Sciatic nerve (tissue), 2 donors: Measurements from ENCODE around the gene SLC2A1. TPM values are rescaled to one million over a fixed set of nuclear protein-coding genes. Genes with fewer than 3 reads are reported as not detected.

ENCODE experiments used
- ATAC-seq: fragments of 200-7000 bp; cut with Tn5 transposase; one replicate; pipeline ENCODE4 v1.9.1; 2020; ENCODE audit warnings: mild to moderate bottlenecking, moderate library complexity
- DNase-seq: peaks from one replicate; pipeline ENCODE4 v3.0.0-alpha.2; 2020; ENCODE audit warnings: low spot score
- intact Hi-C: fragments of 100-400 bp; cut with DNase I; formaldehyde crosslinking; loops from one replicate; pipeline ENCODE4 v1.14.2; 2022
- total RNA-seq: library from RNA; stranded (reverse); fragmentation: NEBNext Ultra II Directional; extraction: Animal tissue kit (Norgen Biotek cat#: 25700); gene quantifications from one replicate; pipeline ENCODE4 v1.2.1, GENCODE V29; 2021
- donor health status: DM: no; HTN: no; CAD: no.
- donor health status: DM: no; HTN: no; CAD: no.

The SLC2A1 gene
- total RNA-seq, 1 donor from 2014 or later, result 968 TPM

GRCh38 chr1:42933610-42934491, 24.8 kb downstream of the SLC2A1 start:
- intact Hi-C loops, result no loop called here
- ATAC-seq (no peak), DNase-seq (peak; percentile 54)

DNA sequence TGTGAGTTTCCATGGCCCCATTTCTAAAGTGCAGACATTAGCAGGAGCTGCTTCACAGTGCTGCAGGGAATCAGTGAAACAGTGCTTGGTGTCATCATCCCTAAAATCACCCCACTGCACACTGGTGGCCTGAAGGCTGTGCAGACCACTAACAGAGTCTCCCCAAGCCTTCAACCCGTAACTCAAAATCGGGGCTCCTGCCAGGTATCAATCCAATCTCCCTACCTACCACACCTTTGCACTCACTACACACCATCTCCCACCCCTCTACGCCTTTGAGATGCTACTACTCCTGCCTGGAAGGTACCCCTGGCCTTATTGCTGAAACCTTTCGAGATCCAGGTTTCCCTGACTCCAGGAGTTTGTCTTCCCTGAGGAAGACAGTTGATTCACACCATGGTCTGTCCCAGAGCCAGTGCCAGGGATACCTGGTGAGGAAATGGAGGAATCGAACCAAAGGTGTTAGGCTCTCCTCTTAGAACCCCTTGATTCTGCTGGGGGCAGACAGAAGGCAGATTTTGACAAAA, 25.5 kb downstream of the SLC2A1 start:
- intact Hi-C loops, result no loop called here
- ATAC-seq (no peak), DNase-seq (peak; percentile 28)

GRCh38 chr1:42932442-42932941, 26.2 kb downstream of the SLC2A1 start:
- no peak for ATAC-seq
- peak; percentile 53 for DNase-seq
- intact Hi-C loops, result no loop called here

- ATAC-seq (peak; percentile 1), DNase-seq (peak; percentile 75)
- intact Hi-C loops, result no loop called here
Observed at GRCh38 chr1:42931911-42932422, 26.7 kb downstream of the SLC2A1 start.

DNA sequence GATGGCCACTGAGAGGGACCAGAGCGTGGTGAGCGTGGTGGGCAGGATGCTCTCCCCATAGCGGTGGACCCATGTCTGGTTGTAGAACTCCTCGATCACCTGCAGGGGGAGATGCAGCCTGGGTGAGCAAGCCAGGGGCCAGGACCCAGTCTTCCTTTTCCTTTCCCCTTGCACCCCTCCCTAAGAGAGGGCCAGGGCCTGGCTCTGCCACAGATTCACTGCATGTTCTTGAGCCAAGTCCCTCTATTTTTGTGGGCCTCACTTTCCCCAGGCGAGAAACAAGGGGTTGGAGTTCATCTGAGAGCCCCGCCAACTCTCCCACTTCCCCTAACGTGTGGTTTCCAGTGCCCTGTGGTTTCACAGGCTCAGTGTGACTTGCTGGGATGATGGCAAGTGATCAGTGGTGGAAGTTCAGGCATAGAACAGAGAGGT, 27.5 kb downstream of the SLC2A1 start:
- DNase-seq (peak; percentile 61), ATAC-seq (peak; percentile 16)
- intact Hi-C loops, result no loop called here

DNA sequence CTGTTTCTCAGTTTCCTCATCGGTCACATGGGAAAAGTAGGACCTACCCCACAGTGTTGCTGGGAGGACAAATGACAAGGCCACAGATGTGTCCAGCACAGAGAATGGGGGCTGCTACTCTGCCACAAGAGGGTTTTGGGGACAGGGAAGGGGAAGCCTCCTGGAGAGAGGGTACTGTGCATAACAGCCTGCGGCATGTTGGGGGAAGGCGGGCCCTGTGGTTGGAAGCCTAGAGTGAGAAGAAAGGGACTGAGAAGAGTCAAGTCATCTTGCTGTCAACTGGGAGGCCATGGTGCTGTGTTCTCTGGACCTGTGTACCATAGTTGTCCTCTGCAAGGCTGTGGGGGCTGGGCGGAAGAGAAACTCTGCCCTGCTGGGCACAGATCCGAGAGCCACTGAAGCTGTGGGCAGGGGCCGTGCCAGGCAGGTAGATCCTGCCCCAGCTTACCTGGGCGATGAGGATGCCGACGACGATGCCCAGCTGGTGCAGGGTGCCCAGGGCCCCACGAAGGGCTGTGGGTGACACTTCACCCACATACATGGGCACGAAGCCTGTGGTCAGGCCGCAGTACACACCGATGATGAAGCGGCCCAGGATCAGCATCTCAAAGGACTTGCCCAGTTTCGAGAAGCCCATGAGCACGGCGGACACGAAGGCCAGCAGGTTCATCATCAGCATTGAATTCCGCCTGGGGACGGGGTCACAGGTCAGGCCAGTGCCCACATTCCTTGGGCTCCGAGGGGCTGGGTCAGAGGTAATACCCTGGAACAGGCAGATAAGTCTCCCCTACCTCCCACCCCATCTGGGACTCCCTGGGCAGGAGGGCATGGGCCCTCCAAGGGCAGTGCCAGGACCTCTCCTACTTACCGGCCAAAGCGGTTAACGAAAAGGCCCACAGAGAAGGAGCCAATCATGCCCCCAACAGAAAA, 28.2 kb downstream of the SLC2A1 start:
- peak; percentile 61 for DNase-seq

GRCh38 chr1:42929434-42930177, 29.1 kb downstream of the SLC2A1 start:
- intact Hi-C loops, result no loop called here
- peak; percentile 58 for DNase-seq
- no peak for ATAC-seq

More for the DNA sequence above, 28.2 kb downstream of the SLC2A1 start:
- peak; percentile 0 for ATAC-seq
- intact Hi-C loops, result no loop called here

- intact Hi-C loops, result no loop called here
- ATAC-seq (no peak), DNase-seq (peak; percentile 57)
Observed at GRCh38 chr1:42928859-42929258, 29.8 kb downstream of the SLC2A1 start.

GRCh38 chr1:42927920-42928505, 30.7 kb downstream of the SLC2A1 start:
- ATAC-seq (no peak), DNase-seq (no peak)
- intact Hi-C loops, result no loop called here

DNA sequence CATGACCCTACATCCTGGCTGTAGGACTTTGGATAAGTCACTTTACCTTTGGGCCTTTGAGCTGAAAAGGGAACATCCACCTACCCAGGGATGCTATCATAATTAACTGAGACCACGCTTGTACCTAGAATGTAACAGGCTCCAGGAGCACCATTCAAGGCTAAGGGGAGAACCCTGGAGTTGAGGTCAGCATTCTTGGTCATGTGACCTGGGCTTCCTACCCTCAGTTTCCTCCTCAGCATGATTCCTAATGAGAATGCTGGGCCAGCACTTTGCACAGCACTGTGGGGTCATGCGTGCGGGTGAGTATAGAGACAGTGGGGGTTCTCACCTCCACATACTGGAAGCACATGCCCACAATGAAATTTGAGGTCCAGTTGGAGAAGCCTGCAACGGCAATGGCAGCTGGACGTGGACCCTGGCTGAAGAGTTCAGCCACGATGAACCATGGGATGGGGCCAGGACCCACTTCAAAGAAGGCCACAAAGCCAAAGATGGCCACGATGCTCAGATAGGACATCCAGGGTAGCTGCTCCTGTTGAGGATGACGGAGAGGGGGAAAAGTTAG, 31.3 kb downstream of the SLC2A1 start:
- DNase-seq, result no peak
- no peak for ATAC-seq
- intact Hi-C loops, result no loop called here

DNA sequence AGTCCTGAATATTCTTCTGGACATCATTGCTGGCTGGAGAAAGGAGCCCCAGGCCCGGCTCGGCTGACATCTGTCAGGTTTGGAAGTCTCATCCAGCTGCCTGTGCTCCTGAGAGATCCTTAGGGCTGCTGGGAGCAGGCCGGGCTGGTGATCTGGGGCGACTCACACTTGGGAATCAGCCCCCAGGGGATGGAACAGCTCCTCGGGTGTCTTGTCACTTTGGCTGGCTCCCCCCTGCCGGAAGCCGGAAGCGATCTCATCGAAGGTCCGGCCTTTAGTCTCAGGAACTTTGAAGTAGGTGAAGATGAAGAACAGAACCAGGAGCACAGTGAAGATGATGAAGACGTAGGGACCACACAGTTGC, 31.8 kb downstream of the SLC2A1 start:
- ATAC-seq, result no peak
- no peak for DNase-seq
- intact Hi-C loops, result no loop called here

- no peak for DNase-seq
- intact Hi-C loops, result no loop called here
- no peak for ATAC-seq
Observed at GRCh38 chr1:42926235-42926878, 32.3 kb downstream of the SLC2A1 start.

GRCh38 chr1:42924851-42925760, 33.6 kb downstream of the SLC2A1 start:
- intact Hi-C loops, result loop anchor here (5.0 kb wide), 1 partner anchor 147 kb away; no protein-coding TSS in a partner anchor
- ATAC-seq, result peak; percentile 38
- no peak for DNase-seq

- intact Hi-C loops, result loop anchor here (5.0 kb wide), 1 partner anchor 148 kb away; no protein-coding TSS in a partner anchor
- ATAC-seq, result peak; percentile 90
- DNase-seq, result peak; percentile 97
Observed at GRCh38 chr1:42924082-42924850, 34.4 kb downstream of the SLC2A1 start.

DNA sequence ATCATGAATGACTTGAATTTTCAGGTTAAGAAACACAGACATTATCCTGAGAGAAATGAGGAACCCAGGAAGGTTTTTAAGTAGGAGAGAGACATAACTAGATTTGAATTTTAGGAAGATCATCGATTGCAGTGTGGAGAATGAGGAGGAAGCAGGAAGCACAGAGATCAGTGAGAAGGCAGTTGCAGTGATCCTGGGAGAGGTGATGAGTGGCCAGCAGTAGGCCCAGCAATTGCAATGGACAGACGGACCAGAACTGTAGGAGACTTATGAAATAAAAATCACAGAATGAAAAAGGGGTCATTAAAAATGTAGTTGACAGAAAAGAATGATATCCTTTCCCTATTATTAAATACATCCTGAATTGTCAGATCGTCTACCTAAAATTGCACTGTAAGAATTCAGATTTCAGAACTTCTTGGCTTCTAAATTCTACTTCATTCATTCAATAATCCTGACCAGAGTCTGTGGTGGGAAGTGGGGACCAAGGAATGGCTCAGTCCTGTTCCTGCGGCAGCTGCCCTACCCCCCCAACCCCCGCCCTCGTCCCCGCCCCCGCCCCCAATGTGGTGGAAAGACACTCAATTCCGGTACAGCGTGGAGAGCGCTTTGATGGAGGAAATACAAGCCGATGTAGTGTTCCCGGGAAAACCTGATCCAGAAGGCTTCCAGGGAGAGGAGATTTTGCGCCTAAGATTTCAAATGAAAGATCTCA, 35.1 kb downstream of the SLC2A1 start:
- intact Hi-C loops, result loop anchor here (5.0 kb wide), 1 partner anchor 149 kb away; no protein-coding TSS in a partner anchor
- ATAC-seq, result peak; percentile 7

More for the DNA sequence above, 35.1 kb downstream of the SLC2A1 start:
- DNase-seq, result no peak
